H1 (cell line): ENCODE measurements around the gene NKX6-1. TPM values are rescaled to one million over a fixed set of nuclear protein-coding genes. Genes with fewer than 3 reads are reported as not detected.

ENCODE experiments used
- BACH1 ChIP-seq: IDR thresholded peaks from 2 replicates; pipeline ENCODE4 v1.6.1; 2012; ENCODE audit warnings: low read length, improper control_type of control experiment
- GABPA ChIP-seq: IDR thresholded peaks from 2 replicates; pipeline ENCODE4 v1.6.1; 2011; ENCODE audit warnings: mild to moderate bottlenecking, low read length, moderate library complexity, borderline replicate concordance; ENCODE audit not compliant: insufficient read depth
- SUZ12 ChIP-seq: fragments of 200-600 bp; sonication (generic); IDR thresholded peaks from 2 replicates; pipeline ENCODE4 v1.6.1; 2012; ENCODE audit warnings: mild to moderate bottlenecking, inconsistent platforms, low read length, moderate library complexity, mixed read lengths
- polyA plus RNA-seq, 7 experiments: library from polyadenylated mRNA; depleted of rRNA in 3 of 7; stranded (reverse) in 5 of 7; unstranded in 2 of 7; fragments of >200 nt in 5 of 7; fragments of 200-250 nt in 2 of 7; gene quantifications; 1 replicate in 5 of 7; 2 replicates in 1 of 7; 4 replicates in 1 of 7; pipeline versions ENCODE4 v1.2.1 to v1.2.3, GENCODE V29; 2011 to 2013; ENCODE audit warnings: missing spikeins in 2 of 7, mixed read lengths in 2 of 7
- total RNA-seq: library from RNA; stranded (reverse); fragmentation: NEBNext Ultra II Directional; extraction: Animal tissue kit (Norgen Biotek cat#: 25700); gene quantifications from 2 replicates; pipeline ENCODE4 v1.2.1, GENCODE V29; 2021

NKX6-1 gene
- total and polyA plus RNA-seq, 2 of the 8 experiments (the other 6 are each of a cell fraction or from before 2014, with no cell fraction given): 0.03 to 0.45 TPM

GRCh38 chr4:84474107-84474506, 25.0 kb downstream of the NKX6-1 start (continued):
- no peak for TF ChIP-seq SUZ12
- no peak for TF ChIP-seq GABPA
- TF ChIP-seq BACH1: no peak
